Activated gamma-delta T cell treated with anti-CD3 and anti-CD28 coated beads, Interleukin-2, amount 50 U/mL, for 16 hours (primary cell): ENCODE data around the gene CLIP3.
"Not testable (repeated sequence)": the region's sequence is repeated elsewhere in the genome, so short reads cannot be mapped to it uniquely, and the experiment has no call there.

Experiments
- DNase-seq: peaks from one replicate; pipeline ENCODE4 v3.0.0-alpha.2; 2020; ENCODE audit warnings: low read depth

CLIP3 gene

GRCh38 chr19:36032251-36033104 lies at the start of gene CLIP3:
Gene CLIP3 (minus strand): TSS chr19:36032873. CDS start chr19:36032357, 516 bp downstream.
- DNase-seq: peak; percentile 37

GRCh38 chr19:36081894-36082293 lies 49.2 kb upstream of the CLIP3 start:
- DNase-seq: no peak

- no peak for DNase-seq
Measured at GRCh38 chr19:36081385-36081784, 48.7 kb upstream of the CLIP3 start.

GRCh38 chr19:36079389-36079945 lies 46.8 kb upstream of the CLIP3 start:
- DNase-seq: no peak

GRCh38 chr19:36073121-36073876 lies 40.6 kb upstream of the CLIP3 start:
- DNase-seq: no peak

- no peak for DNase-seq
Measured at GRCh38 chr19:36072081-36072480, 39.4 kb upstream of the CLIP3 start.

- DNase-seq: not testable (repeated sequence)
Measured at GRCh38 chr19:36068810-36069499, 36.3 kb upstream of the CLIP3 start.

- DNase-seq: no peak
Measured at GRCh38 chr19:36067681-36068080, 35.0 kb upstream of the CLIP3 start.

- DNase-seq: no peak
Measured at GRCh38 chr19:36064826-36065225, 32.2 kb upstream of the CLIP3 start.

- no peak for DNase-seq
Measured at GRCh38 chr19:36061367-36061766, 28.7 kb upstream of the CLIP3 start.

GRCh38 chr19:36060430-36060829 lies 27.8 kb upstream of the CLIP3 start:
- no peak for DNase-seq

GRCh38 chr19:36059180-36059910 lies 26.7 kb upstream of the CLIP3 start:
- DNase-seq: no peak

GRCh38 chr19:36058481-36059179 lies 26.0 kb upstream of the CLIP3 start:
- no peak for DNase-seq

GRCh38 chr19:36054733-36055686 lies 22.3 kb upstream of the CLIP3 start, which contains the start of gene WDR62:
Gene WDR62 (plus strand): TSS chr19:36054897. CDS start chr19:36054972, 75 bp downstream.
- peak; percentile 92 for DNase-seq

GRCh38 chr19:36054119-36054732 lies 21.6 kb upstream of the CLIP3 start, which contains the start of gene THAP8:
Gene THAP8 (minus strand): TSS chr19:36054285. CDS start chr19:36054217, 68 bp downstream.
- DNase-seq: peak; percentile 100

GRCh38 chr19:36051637-36052036 lies 19.0 kb upstream of the CLIP3 start:
- DNase-seq: no peak

- DNase-seq: no peak
Measured at GRCh38 chr19:36051236-36051635, 18.6 kb upstream of the CLIP3 start.

- DNase-seq: no peak
Measured at GRCh38 chr19:36049080-36049698, 16.5 kb upstream of the CLIP3 start.

- no peak for DNase-seq
Measured at GRCh38 chr19:36047835-36048234, 15.2 kb upstream of the CLIP3 start.
